ENCODE measurements around the gene SLC7A10.
A peak's percentile ranks its signal among the peaks of the same experiment; 100 is the strongest.

Gene SLC7A10

DNA sequence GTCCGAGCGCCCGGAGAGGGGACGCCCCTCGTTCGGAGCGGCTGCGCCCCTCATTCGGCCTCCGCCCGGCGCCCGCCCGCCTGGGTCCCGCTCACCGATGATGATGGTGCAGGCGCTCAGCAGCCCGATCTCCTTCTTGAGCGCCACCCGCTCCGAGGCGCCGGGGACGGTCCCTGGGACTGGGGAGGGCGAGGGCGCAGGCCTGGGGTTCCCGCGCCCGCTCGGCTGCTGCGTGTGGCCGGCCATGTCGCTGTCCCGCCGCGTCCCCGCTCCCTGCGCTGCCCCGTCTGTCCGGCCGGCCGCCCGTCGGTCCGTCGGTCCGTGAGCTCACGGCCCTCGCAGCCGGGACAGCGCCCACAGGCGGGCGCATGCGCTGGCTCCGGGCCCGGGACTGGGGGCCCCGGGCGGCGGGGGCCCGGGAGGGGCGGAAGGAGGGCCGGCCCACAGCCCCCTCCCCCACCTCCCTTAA is at the start of gene SLC7A10:
SLC7A10 (minus strand) TSS at position 393 of the 469 bp plus-strand sequence; CDS start at position 246, 147 bp downstream.
- DNase-seq, result no peak

DNA sequence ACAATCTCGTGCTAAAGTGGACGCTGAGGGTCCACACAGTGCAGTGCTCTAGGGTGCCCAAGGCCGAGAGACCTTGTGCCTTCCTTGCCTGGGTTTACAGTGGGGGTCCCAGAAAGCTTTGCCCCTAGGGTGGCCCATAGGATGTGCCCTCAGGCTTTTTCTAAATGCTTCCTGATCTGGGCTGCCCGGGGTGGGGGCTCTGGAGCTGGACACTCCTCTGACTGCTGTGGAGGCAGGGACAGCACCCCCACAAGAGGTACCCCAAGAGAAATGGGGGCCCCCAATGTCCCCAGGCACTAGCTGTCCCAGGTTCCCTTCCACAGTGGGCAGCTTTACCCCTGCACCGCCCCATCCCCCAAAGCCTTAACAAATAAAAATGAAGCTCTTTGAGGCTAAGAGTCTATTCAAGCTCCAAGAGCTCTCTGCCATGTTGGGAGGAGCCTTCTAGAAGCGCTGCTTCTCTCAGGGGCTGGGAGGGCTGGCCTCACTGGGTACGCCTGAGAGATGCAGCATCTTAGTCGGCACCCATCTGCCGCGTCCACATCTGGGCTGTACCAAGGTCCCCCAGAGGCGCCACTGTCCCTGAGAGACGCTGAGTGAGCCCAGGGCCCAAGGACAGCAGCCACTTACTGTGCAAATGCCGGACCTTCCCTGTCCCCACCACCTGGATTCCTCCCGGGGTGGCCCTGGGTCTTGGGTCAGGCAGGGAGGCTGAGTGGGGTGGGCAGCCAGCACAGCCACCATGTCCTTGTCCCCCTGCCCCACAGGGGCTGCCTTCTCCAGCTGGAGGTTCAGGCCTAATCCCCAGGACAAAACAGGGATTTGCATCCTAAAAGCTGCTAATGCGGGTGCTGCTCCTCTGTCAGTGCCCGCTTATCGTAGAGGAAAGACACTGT is 49.3 kb upstream of the SLC7A10 start:
- no peak for DNase-seq

DNA sequence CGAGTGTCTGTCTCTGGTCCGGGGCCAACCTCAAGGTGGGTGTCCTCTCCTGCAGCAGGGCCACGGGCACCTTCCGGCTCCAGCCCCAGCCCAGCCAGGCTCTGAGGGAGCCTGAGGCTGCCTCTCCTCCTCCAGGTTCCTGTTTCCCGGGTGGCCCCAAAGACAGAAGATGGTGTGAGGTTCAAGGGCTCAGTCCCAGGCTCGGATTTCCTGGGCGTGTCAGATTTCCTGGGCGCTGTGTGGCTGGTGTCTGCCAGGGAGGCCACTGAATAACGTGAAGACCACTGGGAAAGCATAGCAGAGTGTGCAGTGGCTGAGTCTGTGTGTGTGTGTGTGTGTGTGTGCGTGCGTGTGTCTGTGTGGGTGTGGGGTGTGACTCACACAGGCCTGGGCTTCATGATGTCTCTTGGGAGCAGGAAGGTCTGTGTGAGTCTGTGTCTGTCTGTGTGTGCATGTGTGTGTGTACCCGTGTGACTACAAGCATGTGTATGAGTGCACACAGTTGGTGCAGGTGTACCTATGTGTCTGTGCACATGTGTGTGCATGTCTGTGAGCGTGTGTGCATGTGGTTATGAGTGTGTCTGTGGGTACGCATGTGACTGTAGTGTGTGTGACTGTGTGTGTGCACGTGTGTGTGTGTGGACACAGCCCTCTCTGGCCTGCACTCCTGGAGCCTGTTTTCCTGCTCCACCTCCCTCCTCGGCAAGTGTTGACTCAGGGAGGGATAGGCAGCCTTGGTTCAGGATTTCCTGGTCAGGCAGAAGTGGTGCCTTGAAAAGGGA is 48.4 kb upstream of the SLC7A10 start:
- peak; percentile 35 for DNase-seq

- DNase-seq, result no peak
Observed at GRCh38 chr19:33273065-33273736, 47.6 kb upstream of the SLC7A10 start.

GRCh38 chr19:33271246-33272021 is 45.8 kb upstream of the SLC7A10 start:
- DNase-seq, result no peak

GRCh38 chr19:33270769-33271168 is 45.1 kb upstream of the SLC7A10 start:
- DNase-seq, result no peak

GRCh38 chr19:33269016-33269415 is 43.4 kb upstream of the SLC7A10 start:
- DNase-seq, result no peak

- DNase-seq, result peak; percentile 34
Observed at GRCh38 chr19:33268162-33268991, 42.7 kb upstream of the SLC7A10 start.

GRCh38 chr19:33267706-33268105 is 42.1 kb upstream of the SLC7A10 start:
- DNase-seq, result no peak

GRCh38 chr19:33266974-33267484 is 41.4 kb upstream of the SLC7A10 start:
- peak; percentile 61 for DNase-seq

DNA sequence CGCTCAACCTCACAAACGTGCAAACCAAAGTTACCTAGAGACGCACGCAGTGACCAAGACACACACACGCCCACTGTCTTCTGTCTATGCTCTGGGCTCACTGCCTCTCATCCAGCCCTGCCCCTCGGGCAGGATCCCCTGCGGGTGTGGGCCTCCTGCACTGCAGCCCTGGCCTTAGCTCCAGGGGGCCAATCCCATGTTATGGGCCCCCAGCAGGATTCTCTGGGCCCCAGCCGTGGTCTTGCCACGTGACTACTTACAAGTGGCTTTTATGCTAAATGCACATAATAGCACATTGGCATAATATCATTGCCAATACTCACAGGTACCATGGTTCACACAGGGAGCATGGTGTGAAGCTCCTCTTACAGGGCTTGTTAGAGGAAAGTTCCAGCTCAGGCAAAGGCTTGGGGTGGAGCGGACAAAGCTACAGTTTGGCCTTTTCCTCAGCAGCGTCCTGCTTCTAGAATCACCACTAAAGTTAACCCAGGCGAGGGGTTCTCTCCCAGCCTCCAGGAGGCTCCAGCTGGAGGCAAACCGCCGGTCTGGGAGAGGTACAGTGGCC is 39.3 kb upstream of the SLC7A10 start:
- no peak for DNase-seq

- peak; percentile 84 for DNase-seq
Observed at GRCh38 chr19:33263325-33264023, 37.8 kb upstream of the SLC7A10 start.

- no peak for DNase-seq
Observed at GRCh38 chr19:33261511-33262189, 36.0 kb upstream of the SLC7A10 start.

GRCh38 chr19:33260628-33261418 is 35.2 kb upstream of the SLC7A10 start:
- peak; percentile 75 for DNase-seq

- DNase-seq, result no peak
Observed at GRCh38 chr19:33259539-33259938, 33.9 kb upstream of the SLC7A10 start.

GRCh38 chr19:33257828-33258227 is 32.2 kb upstream of the SLC7A10 start:
- no peak for DNase-seq

DNA sequence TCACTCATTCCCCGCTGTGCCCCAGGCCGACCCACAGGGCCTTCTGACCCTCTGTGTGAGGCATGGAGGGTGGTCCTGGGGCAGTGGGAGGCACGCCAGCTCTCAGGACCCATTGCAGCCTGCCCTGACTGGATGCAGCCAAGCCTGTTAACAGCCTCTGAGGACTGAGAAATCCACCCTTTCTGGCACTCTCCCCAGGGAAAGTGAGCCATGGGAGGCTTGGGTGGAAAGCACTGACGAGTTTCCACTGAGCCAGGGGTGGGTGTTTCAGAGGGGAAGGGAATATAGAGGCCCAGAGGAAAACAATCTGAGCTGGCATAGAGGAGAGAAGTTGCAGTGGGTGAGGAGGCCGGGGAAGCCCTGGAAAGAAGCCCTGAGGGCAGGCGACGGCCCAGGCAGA is 30.6 kb upstream of the SLC7A10 start:
- no peak for DNase-seq

DNA sequence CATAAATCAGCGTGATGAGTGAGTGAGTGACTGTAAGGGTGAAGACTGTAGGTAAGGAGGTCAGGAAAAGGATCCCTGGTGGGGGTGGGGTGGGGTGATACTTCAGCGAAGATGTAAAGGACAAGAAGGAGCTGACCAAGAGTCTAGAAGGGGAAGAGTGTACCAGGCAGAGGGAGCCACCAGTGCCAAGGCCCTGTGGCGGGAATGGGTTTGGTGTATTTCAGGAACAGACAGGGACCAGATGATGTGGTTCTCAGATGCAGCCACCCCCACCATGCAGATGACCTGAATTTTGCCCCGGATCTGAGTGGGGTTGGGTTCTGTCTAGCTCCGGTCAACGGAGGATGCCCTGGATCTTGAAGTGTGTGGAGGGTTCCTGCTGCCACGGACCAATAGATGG is 30.1 kb upstream of the SLC7A10 start:
- DNase-seq, result no peak

All from hematopoietic multipotent progenitor cell treated with erythropoietin and hydrocortisone succinate and interleukin-3 and kit ligand, for 6 days (in vitro differentiated cells).